WTC11 (cell line): ENCODE measurements around the gene SPRED2. TPM values are rescaled to one million over a fixed set of nuclear protein-coding genes. Genes with fewer than 3 reads are reported as not detected.
"Not testable (repeated sequence)": the region's sequence is repeated elsewhere in the genome, so short reads cannot be mapped to it uniquely, and the experiment has no call there.

ENCODE experiments used
- ATAC-seq: fragments of 200-7000 bp; cut with Tn5 transposase; 2 replicates; pipeline ENCODE4 v1.10.0; 2021; ENCODE audit warnings: mild to moderate bottlenecking, moderate library complexity
- CTCF ChIA-PET: fragments of 300-600 bp; sonication (Branson Sonifier 250); formaldehyde crosslinking; loops from one replicate; lab custom pipeline; 2021; ENCODE audit warnings: antibody characterized with exemption; lab: Charles Lee
- POLR2A ChIA-PET: fragments of 350-600 bp; sonication (Branson Sonifier 250); formaldehyde crosslinking; loops from one replicate; lab custom pipeline; 2021; ENCODE audit warnings: antibody characterized with exemption; lab: Charles Lee
- DNase-seq: peaks from one replicate; pipeline ENCODE4 v3.0.0; 2021; ENCODE audit warnings: low spot score
- H3K27ac Mint-ChIP-seq: 2 replicates; pipeline ENCODE4 v1.8.0; 2021; ENCODE audit warnings: mixed read lengths
- H3K27me3 Mint-ChIP-seq: 2 replicates; pipeline ENCODE4 v1.8.0; 2021; ENCODE audit warnings: low read depth, mild to moderate bottlenecking, moderate library complexity, mixed read lengths
- H3K36me3 Mint-ChIP-seq: 2 replicates; pipeline ENCODE4 v1.8.0; 2021; ENCODE audit warnings: mixed read lengths
- H3K4me1 Mint-ChIP-seq: 2 replicates; pipeline ENCODE4 v1.8.0; 2022; ENCODE audit warnings: mixed read lengths
- H3K4me3 Mint-ChIP-seq: 2 replicates; pipeline ENCODE4 v1.8.0; 2021; ENCODE audit warnings: mild to moderate bottlenecking, moderate library complexity, mixed read lengths
- H3K9me3 Mint-ChIP-seq: 2 replicates; pipeline ENCODE4 v1.8.0; 2021; ENCODE audit warnings: mixed read lengths
- CREM ChIP-seq: sonication (generic); formaldehyde crosslinking; IDR thresholded peaks from 2 replicates; pipeline ENCODE4 v1.8.1; 2022; ENCODE audit warnings: mild to moderate bottlenecking, missing genetic modification reagents, moderate library complexity
- ELF4 ChIP-seq: sonication (generic); formaldehyde crosslinking; IDR thresholded peaks from 2 replicates; pipeline ENCODE4 v1.8.1; 2022; ENCODE audit warnings: low read depth, mild to moderate bottlenecking, moderate library complexity, missing genetic modification reagents
- ETV6 ChIP-seq: sonication (generic); formaldehyde crosslinking; IDR thresholded peaks from 2 replicates; pipeline ENCODE4 v1.8.1; 2022; ENCODE audit warnings: mild to moderate bottlenecking, missing genetic modification reagents
- FOXJ3 ChIP-seq: sonication (generic); formaldehyde crosslinking; IDR thresholded peaks from 2 replicates; pipeline ENCODE4 v1.9.0; 2021; ENCODE audit warnings: missing genetic modification reagents, mild to moderate bottlenecking, borderline replicate concordance
- GRHL2 ChIP-seq: fragments of 250-450 bp; sonication (Bioruptor Pico); IDR thresholded peaks from 2 replicates; pipeline ENCODE4 v1.8.0; 2022; ENCODE audit warnings: mild to moderate bottlenecking, moderate library complexity; ENCODE audit not compliant: insufficient replicate concordance, severe bottlenecking
- IRF2 ChIP-seq: sonication (generic); formaldehyde crosslinking; IDR thresholded peaks from 2 replicates; pipeline ENCODE4 v1.8.0; 2022; ENCODE audit warnings: low read depth, missing genetic modification reagents, borderline replicate concordance
- MXD4 ChIP-seq: fragments of 250-450 bp; sonication (Bioruptor Pico); IDR thresholded peaks from 2 replicates; pipeline ENCODE4 v1.8.0; 2021; ENCODE audit warnings: mild to moderate bottlenecking, moderate library complexity, borderline replicate concordance
- NFE2L1 ChIP-seq: sonication (generic); formaldehyde crosslinking; IDR thresholded peaks from 2 replicates; pipeline ENCODE4 v1.8.1; 2023; ENCODE audit warnings: missing genetic modification reagents
- NFYB ChIP-seq: sonication (generic); formaldehyde crosslinking; conservative IDR thresholded peaks from 2 replicates; pipeline ENCODE4 v1.8.0; 2022; ENCODE audit warnings: low read depth, missing genetic modification reagents
- OVOL2 ChIP-seq: fragments of 250-450 bp; sonication (Bioruptor Pico); IDR thresholded peaks from 2 replicates; pipeline ENCODE4 v1.9.0; 2021; ENCODE audit warnings: mild to moderate bottlenecking, borderline replicate concordance
- SP1 ChIP-seq: sonication (generic); formaldehyde crosslinking; conservative IDR thresholded peaks from 2 replicates; pipeline ENCODE4 v1.8.1; 2022; ENCODE audit warnings: missing genetic modification reagents
- ZNF121 ChIP-seq: sonication (generic); formaldehyde crosslinking; IDR thresholded peaks from 2 replicates; pipeline ENCODE4 v1.8.0; 2023; ENCODE audit warnings: missing genetic modification reagents
- ZNF317 ChIP-seq: sonication (generic); formaldehyde crosslinking; IDR thresholded peaks from 2 replicates; pipeline ENCODE4 v1.8.1; 2023; ENCODE audit warnings: low read depth, mild to moderate bottlenecking, moderate library complexity, missing genetic modification reagents, borderline replicate concordance
- ZNF416 ChIP-seq: fragments of 250-450 bp; sonication (Bioruptor Pico); IDR thresholded peaks from 2 replicates; pipeline ENCODE4 v1.9.0; 2021; ENCODE audit warnings: mild to moderate bottlenecking, inconsistent platforms
- ZNF671 ChIP-seq: fragments of 250-450 bp; sonication (Bioruptor Pico); IDR thresholded peaks from 2 replicates; pipeline ENCODE4 v1.8.0; 2021; ENCODE audit warnings: mild to moderate bottlenecking
- total RNA-seq: library from RNA; stranded (reverse); gene quantifications from 3 replicates; pipeline ENCODE4 v1.2.3, GENCODE V29; 2021
- TF ChIP-seq, protein P1 (sequence below): sonication (generic); formaldehyde crosslinking; IDR thresholded peaks from 2 replicates; pipeline ENCODE4 v1.8.1; 2023; ENCODE audit warnings: mild to moderate bottlenecking, missing genetic modification reagents
- TF ChIP-seq, protein P2 (sequence below): sonication (generic); formaldehyde crosslinking; IDR thresholded peaks from 2 replicates; pipeline ENCODE4 v1.8.1; 2022; ENCODE audit warnings: low read depth, mild to moderate bottlenecking, moderate library complexity, missing genetic modification reagents, borderline replicate concordance
- TF ChIP-seq, protein P3 (sequence below): fragments of 250-450 bp; sonication (Bioruptor Pico); IDR thresholded peaks from 2 replicates; pipeline ENCODE4 v1.9.0; 2021; ENCODE audit warnings: mild to moderate bottlenecking, borderline replicate concordance

Gene SPRED2
- total RNA-seq, 1 experiment from 2014 or later, result 34.1 TPM

DNA sequence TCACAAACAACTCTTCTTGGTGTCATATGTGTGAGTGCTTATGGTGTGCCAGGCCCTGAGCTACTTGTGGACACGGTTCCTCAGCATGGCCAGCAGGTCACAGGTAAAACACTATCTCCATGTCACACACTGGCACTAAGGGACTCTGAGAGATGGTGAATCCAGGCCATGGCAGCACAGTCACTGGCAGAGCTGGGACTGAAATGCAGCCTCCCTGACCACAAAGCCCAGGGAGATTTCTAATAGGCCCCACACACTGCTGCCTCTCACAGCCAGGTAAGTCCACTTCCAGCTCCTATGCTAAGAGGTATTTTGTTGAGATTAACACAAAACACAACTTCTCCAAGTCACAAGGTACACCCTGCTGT lies 112.7 kb downstream of the SPRED2 start:
- DNase-seq (no peak), ATAC-seq (no peak)
- H3K27ac Mint-ChIP-seq, result no peak overlapping the region
- H3K9me3 Mint-ChIP-seq, result no peaks in the 10 kb centered on the region
- ChIA-PET POLR2A (interaction anchor here (1.1 kb wide), 1 partner anchor 32 kb away, joined by 3 read pairs; no protein-coding TSS in a partner anchor), CTCF (interaction anchor here (1.0 to 1.3 kb wide), 2 partner anchors 8 to 19 kb away, joined by 4 to 6 read pairs; no protein-coding TSS in a partner anchor)
- H3K27me3 Mint-ChIP-seq, result no peaks in the 10 kb centered on the region
- H3K4me3 Mint-ChIP-seq, result no peak overlapping the region
- H3K36me3 Mint-ChIP-seq, result peaks cover 12% of the 10 kb centered on the region
- H3K4me1 Mint-ChIP-seq, result no peaks in the 10 kb centered on the region
- TF ChIP-seq SP1 (CRISPR knock-in tag) (no peak), NFE2L1 (CRISPR knock-in tag) (no peak)

DNA sequence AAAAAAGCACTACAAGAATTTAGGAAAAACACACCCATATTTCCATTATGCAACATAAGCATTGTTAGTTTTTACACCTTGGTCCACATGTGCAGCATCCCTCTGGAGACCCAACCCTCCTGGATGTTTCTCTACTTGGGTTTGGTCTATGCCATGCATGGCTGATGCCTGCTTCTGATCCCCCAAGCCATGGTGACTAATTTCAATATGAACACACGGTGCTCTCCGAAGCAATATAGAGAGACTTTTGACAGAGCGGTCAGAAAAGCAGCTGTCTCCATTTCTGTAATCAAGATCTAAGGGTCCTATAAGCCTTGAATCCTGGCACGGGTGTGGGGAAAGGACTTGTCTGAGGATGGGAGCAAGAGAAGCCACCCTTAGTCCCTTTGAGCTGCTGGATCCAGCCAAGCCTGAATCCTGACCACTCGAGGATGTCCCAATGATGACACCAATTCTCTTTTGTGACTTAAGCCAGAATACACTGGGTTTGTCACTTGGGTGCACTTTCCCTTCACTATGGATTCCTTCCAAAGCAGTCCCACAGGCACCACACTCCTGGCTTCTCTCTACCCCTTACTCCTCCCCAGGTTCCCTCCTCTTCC lies 113.2 kb downstream of the SPRED2 start:
- no peak for ATAC-seq
- H3K4me1 Mint-ChIP-seq, result no peaks in the 10 kb centered on the region
- H3K36me3 Mint-ChIP-seq, result peaks cover 17% of the 10 kb centered on the region
- ChIA-PET CTCF (no interaction called here), POLR2A (interaction anchor here (1.1 kb wide), 1 partner anchor 31 kb away, joined by 3 read pairs; no protein-coding TSS in a partner anchor)
- no peaks in the 10 kb centered on the region for H3K27me3 Mint-ChIP-seq
- TF ChIP-seq IRF2 (CRISPR knock-in tag), result no peak
- TF ChIP-seq FOXJ3 (CRISPR knock-in tag), result no peak
- no peak for TF ChIP-seq ZNF416
- TF ChIP-seq SP1 (CRISPR knock-in tag), result no peak
- TF ChIP-seq CREM (CRISPR knock-in tag), result no peak
- no peak for TF ChIP-seq GRHL2 (CRISPR knock-in tag)
- TF ChIP-seq, protein P1, sequence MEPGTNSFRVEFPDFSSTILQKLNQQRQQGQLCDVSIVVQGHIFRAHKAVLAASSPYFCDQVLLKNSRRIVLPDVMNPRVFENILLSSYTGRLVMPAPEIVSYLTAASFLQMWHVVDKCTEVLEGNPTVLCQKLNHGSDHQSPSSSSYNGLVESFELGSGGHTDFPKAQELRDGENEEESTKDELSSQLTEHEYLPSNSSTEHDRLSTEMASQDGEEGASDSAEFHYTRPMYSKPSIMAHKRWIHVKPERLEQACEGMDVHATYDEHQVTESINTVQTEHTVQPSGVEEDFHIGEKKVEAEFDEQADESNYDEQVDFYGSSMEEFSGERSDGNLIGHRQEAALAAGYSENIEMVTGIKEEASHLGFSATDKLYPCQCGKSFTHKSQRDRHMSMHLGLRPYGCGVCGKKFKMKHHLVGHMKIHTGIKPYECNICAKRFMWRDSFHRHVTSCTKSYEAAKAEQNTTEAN (CRISPR knock-in tag), result no peak
- TF ChIP-seq ETV6 (CRISPR knock-in tag), result no peak
- TF ChIP-seq, protein P2, sequence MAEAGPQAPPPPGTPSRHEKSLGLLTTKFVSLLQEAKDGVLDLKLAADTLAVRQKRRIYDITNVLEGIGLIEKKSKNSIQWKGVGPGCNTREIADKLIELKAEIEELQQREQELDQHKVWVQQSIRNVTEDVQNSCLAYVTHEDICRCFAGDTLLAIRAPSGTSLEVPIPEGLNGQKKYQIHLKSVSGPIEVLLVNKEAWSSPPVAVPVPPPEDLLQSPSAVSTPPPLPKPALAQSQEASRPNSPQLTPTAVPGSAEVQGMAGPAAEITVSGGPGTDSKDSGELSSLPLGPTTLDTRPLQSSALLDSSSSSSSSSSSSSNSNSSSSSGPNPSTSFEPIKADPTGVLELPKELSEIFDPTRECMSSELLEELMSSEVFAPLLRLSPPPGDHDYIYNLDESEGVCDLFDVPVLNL (CRISPR knock-in tag), result no peak
- no peaks in the 10 kb centered on the region for H3K9me3 Mint-ChIP-seq
- no peak overlapping the region for H3K4me3 Mint-ChIP-seq
- no peak for DNase-seq
- no peak overlapping the region for H3K27ac Mint-ChIP-seq

DNA sequence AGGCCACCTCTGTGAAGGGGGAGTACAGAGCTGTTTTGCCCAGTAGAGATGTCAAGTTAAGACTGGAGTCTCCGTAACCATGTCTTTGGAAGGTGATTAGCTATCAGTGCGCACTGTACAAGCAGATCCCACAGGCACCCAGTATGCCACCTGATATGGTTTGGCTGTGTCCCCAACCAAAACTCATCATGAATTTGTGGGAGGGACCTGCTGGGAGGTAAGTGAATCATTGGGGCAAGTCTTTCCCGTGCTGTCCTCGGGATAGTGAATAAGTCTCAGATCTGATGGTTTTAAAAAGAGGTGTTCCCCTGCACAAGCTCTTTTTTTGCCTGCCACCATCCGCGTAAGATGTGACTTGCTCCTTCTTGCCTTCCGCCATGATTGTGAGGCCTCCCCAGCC lies 114.6 kb downstream of the SPRED2 start:
- ATAC-seq, result no peak
- Mint-ChIP-seq H3K4me3 (no peak overlapping the region), H3K27me3 (no peaks in the 10 kb centered on the region), H3K36me3 (peaks cover 27% of the 10 kb centered on the region), H3K27ac (no peak overlapping the region), H3K4me1 (no peaks in the 10 kb centered on the region), H3K9me3 (no peaks in the 10 kb centered on the region)
- ChIA-PET POLR2A (no interaction called here), CTCF (no interaction called here)
- TF ChIP-seq, protein P1 (CRISPR knock-in tag), result no peak
- TF ChIP-seq NFYB (CRISPR knock-in tag), result no peak
- no peak for DNase-seq

DNA sequence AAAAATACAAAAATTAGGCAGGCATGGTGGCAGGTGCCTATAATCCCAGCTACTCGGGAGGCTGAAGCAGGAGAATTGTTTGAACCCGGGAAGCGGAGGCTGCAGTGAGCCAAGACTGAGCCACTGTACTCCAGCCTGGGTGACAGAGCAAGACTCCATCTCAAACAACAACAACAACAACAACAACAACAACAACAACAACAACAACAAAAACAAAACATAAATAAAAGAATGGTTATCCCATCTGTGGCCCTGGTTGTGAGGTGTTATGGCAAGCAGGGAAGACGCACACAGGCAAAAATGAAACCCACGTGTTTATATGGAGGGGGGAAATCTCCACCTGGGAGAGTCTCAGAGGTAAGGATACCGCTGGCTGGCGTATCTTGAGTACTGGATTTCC lies 115.0 kb downstream of the SPRED2 start:
- ATAC-seq, H3K4me1 Mint-ChIP-seq, DNase-seq, H3K27ac Mint-ChIP-seq, H3K9me3 Mint-ChIP-seq, POLR2A ChIA-PET, H3K27me3 Mint-ChIP-seq, CTCF ChIA-PET, H3K4me3 Mint-ChIP-seq: not testable (repeated sequence)
- H3K36me3 Mint-ChIP-seq, result peaks cover 28% of the 10 kb centered on the region

DNA sequence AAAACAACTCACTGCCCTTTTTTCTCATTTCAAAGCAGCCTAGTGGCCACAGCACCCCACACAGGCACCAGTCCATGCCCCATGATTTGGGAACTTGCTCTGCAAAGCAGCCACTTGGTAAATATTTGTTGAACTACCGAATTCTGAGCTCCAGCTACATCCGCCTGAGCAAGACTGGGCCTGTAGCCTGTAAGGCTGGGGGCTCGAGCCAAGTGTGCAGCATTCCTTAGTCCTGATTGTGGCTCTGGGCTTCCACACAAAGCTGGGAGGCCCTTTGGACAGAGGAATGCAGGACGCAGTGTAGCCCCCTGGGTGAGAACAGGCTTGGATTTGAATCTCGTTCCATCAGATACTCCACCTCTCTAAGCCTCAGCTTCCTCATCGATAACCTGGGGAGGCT lies 116.3 kb downstream of the SPRED2 start:
- Mint-ChIP-seq H3K36me3 (peaks cover 28% of the 10 kb centered on the region), H3K27ac (no peak overlapping the region), H3K27me3 (no peaks in the 10 kb centered on the region), H3K9me3 (no peaks in the 10 kb centered on the region), H3K4me3 (no peak overlapping the region), H3K4me1 (no peaks in the 10 kb centered on the region)
- DNase-seq (no peak), ATAC-seq (no peak)
- ChIA-PET CTCF (no interaction called here), POLR2A (no interaction called here)
- TF ChIP-seq MXD4 (CRISPR knock-in tag) (no peak), OVOL2 (CRISPR knock-in tag) (no peak), ZNF671 (no peak), ELF4 (CRISPR knock-in tag) (no peak), GRHL2 (CRISPR knock-in tag) (no peak), ZNF317 (CRISPR knock-in tag) (no peak), ZNF121 (CRISPR knock-in tag) (no peak)
- TF ChIP-seq, protein P3, sequence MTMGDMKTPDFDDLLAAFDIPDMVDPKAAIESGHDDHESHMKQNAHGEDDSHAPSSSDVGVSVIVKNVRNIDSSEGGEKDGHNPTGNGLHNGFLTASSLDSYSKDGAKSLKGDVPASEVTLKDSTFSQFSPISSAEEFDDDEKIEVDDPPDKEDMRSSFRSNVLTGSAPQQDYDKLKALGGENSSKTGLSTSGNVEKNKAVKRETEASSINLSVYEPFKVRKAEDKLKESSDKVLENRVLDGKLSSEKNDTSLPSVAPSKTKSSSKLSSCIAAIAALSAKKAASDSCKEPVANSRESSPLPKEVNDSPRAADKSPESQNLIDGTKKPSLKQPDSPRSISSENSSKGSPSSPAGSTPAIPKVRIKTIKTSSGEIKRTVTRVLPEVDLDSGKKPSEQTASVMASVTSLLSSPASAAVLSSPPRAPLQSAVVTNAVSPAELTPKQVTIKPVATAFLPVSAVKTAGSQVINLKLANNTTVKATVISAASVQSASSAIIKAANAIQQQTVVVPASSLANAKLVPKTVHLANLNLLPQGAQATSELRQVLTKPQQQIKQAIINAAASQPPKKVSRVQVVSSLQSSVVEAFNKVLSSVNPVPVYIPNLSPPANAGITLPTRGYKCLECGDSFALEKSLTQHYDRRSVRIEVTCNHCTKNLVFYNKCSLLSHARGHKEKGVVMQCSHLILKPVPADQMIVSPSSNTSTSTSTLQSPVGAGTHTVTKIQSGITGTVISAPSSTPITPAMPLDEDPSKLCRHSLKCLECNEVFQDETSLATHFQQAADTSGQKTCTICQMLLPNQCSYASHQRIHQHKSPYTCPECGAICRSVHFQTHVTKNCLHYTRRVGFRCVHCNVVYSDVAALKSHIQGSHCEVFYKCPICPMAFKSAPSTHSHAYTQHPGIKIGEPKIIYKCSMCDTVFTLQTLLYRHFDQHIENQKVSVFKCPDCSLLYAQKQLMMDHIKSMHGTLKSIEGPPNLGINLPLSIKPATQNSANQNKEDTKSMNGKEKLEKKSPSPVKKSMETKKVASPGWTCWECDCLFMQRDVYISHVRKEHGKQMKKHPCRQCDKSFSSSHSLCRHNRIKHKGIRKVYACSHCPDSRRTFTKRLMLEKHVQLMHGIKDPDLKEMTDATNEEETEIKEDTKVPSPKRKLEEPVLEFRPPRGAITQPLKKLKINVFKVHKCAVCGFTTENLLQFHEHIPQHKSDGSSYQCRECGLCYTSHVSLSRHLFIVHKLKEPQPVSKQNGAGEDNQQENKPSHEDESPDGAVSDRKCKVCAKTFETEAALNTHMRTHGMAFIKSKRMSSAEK, result no peak
